ENCODE data around the gene KCNIP4. TPM values are rescaled to one million over a fixed set of nuclear protein-coding genes. Genes with fewer than 3 reads are reported as not detected.
"Not testable (repeated sequence)": the region's sequence is repeated elsewhere in the genome, so short reads cannot be mapped to it uniquely, and the experiment has no call there.

KCNIP4 gene
- total RNA-seq, 3 donors from 2014 or later (not counting 1 experiment from before 2014, with no cell fraction given): not detected

DNA sequence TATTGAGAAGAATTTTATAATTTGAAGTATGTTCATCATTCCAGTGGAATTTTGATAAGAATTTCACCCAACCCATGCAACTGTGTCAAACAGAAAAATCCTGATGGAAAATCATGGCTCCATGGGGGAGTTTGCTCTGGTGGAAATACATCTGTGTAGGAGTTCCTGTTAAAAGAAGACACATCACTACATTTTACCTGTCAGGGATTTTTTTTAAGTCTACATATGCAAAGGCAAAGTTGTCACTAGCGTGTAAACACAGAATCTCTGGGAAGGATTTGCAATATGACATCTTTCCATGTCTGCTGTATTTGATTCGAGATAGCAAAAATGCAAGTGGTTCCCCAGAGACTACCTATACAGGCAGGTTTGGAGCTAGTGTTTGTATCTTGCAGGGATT is 581.0 kb downstream of the KCNIP4 start:
- H3K4me1 Mint-ChIP-seq: no peaks in the 10 kb centered on the region
- no peaks in the 10 kb centered on the region for H3K9me3 ChIP-seq (ENCODE audit: control insufficient read depth, insufficient read depth, low read length)
- 67% methylated on average over 2 of the region's 2 CpGs for WGBS (ENCODE audit: insufficient coverage)

DNA sequence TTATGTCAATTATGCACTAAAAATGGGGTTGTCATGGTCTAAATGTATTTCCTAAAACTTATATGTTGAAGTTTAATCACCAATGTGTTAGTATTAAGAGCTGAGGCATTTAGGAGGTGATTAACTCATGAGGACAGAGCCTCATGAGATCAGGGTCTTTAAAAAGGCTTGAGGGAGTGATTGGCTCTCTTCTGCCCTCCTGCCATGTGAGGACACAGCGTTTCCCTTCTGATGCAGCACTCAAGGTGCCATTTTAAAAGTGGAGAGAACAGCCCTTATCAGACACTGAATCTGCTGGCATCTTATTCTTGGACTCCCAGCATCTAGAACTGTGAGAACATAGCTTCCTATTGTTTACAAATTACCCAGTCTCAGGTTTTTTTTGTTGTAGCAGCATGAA is 581.7 kb downstream of the KCNIP4 start:
- H3K4me3 Mint-ChIP-seq: no peak overlapping the region
- ATAC-seq (no peak), DNase-seq (no peak)
- Histone ChIP-seq H3K9me3 (ENCODE audit: control insufficient read depth, insufficient read depth, low read length) (no peaks in the 10 kb centered on the region), H3K27ac (ENCODE audit: low read length) (no peak overlapping the region), H3K36me3 (ENCODE audit: control insufficient read depth, insufficient read depth, low read length) (no peaks in the 10 kb centered on the region), H3K4me3 (ENCODE audit: low read length) (no peak overlapping the region), H3K4me1 (ENCODE audit: control insufficient read depth, insufficient read depth, low read length) (no peaks in the 10 kb centered on the region), H3K27me3 (ENCODE audit: control insufficient read depth, insufficient read depth, low read length) (no peaks in the 10 kb centered on the region)
- intact Hi-C loops (cut with micrococcal nuclease): no loop called here
- TF ChIP-seq, protein P1, sequence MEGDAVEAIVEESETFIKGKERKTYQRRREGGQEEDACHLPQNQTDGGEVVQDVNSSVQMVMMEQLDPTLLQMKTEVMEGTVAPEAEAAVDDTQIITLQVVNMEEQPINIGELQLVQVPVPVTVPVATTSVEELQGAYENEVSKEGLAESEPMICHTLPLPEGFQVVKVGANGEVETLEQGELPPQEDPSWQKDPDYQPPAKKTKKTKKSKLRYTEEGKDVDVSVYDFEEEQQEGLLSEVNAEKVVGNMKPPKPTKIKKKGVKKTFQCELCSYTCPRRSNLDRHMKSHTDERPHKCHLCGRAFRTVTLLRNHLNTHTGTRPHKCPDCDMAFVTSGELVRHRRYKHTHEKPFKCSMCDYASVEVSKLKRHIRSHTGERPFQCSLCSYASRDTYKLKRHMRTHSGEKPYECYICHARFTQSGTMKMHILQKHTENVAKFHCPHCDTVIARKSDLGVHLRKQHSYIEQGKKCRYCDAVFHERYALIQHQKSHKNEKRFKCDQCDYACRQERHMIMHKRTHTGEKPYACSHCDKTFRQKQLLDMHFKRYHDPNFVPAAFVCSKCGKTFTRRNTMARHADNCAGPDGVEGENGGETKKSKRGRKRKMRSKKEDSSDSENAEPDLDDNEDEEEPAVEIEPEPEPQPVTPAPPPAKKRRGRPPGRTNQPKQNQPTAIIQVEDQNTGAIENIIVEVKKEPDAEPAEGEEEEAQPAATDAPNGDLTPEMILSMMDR (IDR thresholded peaks at IDR 0.05): no peak
- H3K36me3 Mint-ChIP-seq: no peaks in the 10 kb centered on the region
- no peaks in the 10 kb centered on the region for H3K4me1 Mint-ChIP-seq
- H3K27ac Mint-ChIP-seq: no peak overlapping the region
- peaks cover 0 to 10% of the 10 kb centered on the region in 2 donors for H3K9me3 Mint-ChIP-seq
- 82% methylated on average over 1 of the region's 1 CpG for whole genome bisulfite sequencing (ENCODE audit: insufficient coverage)
- no peaks in the 10 kb centered on the region for H3K27me3 Mint-ChIP-seq (ENCODE audit: low read depth in 2 of 2)

More for the DNA sequence above, 581.0 kb downstream of the KCNIP4 start:
- no peak overlapping the region for H3K4me3 Mint-ChIP-seq
- Histone ChIP-seq H3K27me3 (ENCODE audit: control insufficient read depth, insufficient read depth, low read length) (no peaks in the 10 kb centered on the region), H3K4me3 (ENCODE audit: low read length) (no peak overlapping the region), H3K36me3 (ENCODE audit: control insufficient read depth, insufficient read depth, low read length) (no peaks in the 10 kb centered on the region), H3K4me1 (ENCODE audit: control insufficient read depth, insufficient read depth, low read length) (no peaks in the 10 kb centered on the region), H3K27ac (ENCODE audit: low read length) (no peak overlapping the region)
- peaks cover 0 to 10% of the 10 kb centered on the region in 2 donors for H3K9me3 Mint-ChIP-seq
- TF ChIP-seq, protein P1 (IDR thresholded peaks at IDR 0.05): no peak
- H3K27ac Mint-ChIP-seq: no peak overlapping the region
- no peaks in the 10 kb centered on the region for H3K27me3 Mint-ChIP-seq (ENCODE audit: low read depth in 2 of 2)
- H3K36me3 Mint-ChIP-seq: no peaks in the 10 kb centered on the region
- ATAC-seq (no peak), DNase-seq (no peak)
- intact Hi-C loops (cut with micrococcal nuclease): no loop called here

DNA sequence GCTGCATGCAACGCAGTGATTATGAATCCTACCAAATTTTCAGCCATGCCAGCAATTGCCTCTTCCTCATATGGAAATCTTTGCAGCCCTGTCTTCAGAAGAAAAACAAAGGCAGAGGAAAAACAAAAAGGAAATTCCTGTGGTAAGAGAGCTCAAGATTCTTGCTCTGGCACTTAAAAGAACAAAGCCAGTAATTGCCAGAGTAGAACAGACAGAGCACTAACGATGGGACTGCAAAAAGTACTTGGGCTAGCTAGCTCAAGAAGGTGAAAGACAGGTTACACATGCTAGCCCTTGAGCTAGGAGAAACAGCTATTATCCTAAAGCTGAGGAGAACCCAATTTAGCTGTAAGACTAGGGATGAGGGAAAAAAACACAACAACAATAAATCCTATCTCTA is 582.3 kb downstream of the KCNIP4 start:
- TF ChIP-seq, protein P1 (IDR thresholded peaks at IDR 0.05): no peak
- DNase-seq (no peak), ATAC-seq (no peak)
- Histone ChIP-seq H3K9me3 (ENCODE audit: control insufficient read depth, insufficient read depth, low read length) (no peaks in the 10 kb centered on the region), H3K27ac (ENCODE audit: low read length) (no peak overlapping the region), H3K4me1 (ENCODE audit: control insufficient read depth, insufficient read depth, low read length) (no peaks in the 10 kb centered on the region), H3K27me3 (ENCODE audit: control insufficient read depth, insufficient read depth, low read length) (no peaks in the 10 kb centered on the region), H3K4me3 (ENCODE audit: low read length) (no peak overlapping the region), H3K36me3 (ENCODE audit: control insufficient read depth, insufficient read depth, low read length) (no peaks in the 10 kb centered on the region)
- Mint-ChIP-seq H3K4me1 (no peaks in the 10 kb centered on the region), H3K9me3 (peaks cover 0 to 10% of the 10 kb centered on the region in 2 donors), H3K36me3 (no peaks in the 10 kb centered on the region), H3K27me3 (ENCODE audit: low read depth in 2 of 2) (no peaks in the 10 kb centered on the region), H3K27ac (no peak overlapping the region), H3K4me3 (no peak overlapping the region)
- intact Hi-C loops (cut with micrococcal nuclease): no loop called here
- 21% methylated on average over 2 of the region's 2 CpGs for WGBS (ENCODE audit: insufficient coverage)

GRCh38 chr4:21363701-21364100 is 584.9 kb downstream of the KCNIP4 start:
- DNase-seq (no peak), ATAC-seq (no peak)
- Mint-ChIP-seq H3K27ac (no peak overlapping the region), H3K9me3 (peaks cover 0 to 6% of the 10 kb centered on the region in 2 donors), H3K27me3 (ENCODE audit: low read depth in 2 of 2) (no peaks in the 10 kb centered on the region), H3K4me3 (no peak overlapping the region), H3K36me3 (no peaks in the 10 kb centered on the region), H3K4me1 (no peaks in the 10 kb centered on the region)
- WGBS (ENCODE audit: insufficient coverage): 86% methylated on average over 1 of the region's 1 CpG
- Histone ChIP-seq H3K36me3 (ENCODE audit: control insufficient read depth, insufficient read depth, low read length) (no peaks in the 10 kb centered on the region), H3K27me3 (ENCODE audit: control insufficient read depth, insufficient read depth, low read length) (no peaks in the 10 kb centered on the region), H3K4me1 (ENCODE audit: control insufficient read depth, insufficient read depth, low read length) (no peaks in the 10 kb centered on the region), H3K27ac (ENCODE audit: low read length) (no peak overlapping the region), H3K4me3 (ENCODE audit: low read length) (no peak overlapping the region), H3K9me3 (ENCODE audit: control insufficient read depth, insufficient read depth, low read length) (no peaks in the 10 kb centered on the region)
- intact Hi-C loops (cut with micrococcal nuclease): no loop called here
- TF ChIP-seq, protein P1 (IDR thresholded peaks at IDR 0.05): no peak

DNA sequence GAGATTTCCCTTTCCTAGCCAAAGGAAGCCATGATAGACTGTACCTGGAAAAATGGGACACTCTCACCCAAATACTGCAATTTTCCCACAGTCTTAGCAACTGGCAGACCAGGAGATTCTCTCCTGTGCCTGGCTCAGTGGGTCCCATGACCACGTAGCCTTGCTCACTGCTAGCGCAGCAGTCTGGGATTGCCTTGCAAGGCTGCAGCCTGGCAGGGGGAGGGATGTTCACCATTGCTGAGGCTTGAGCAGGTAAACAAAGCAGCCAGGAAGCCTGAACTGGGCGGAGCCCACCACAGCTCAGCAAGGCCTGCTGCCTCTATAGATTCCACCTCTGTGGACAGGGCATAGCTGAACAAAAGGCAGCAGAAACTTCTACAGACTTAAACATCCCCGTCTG is 596.2 kb downstream of the KCNIP4 start:
- H3K4me1 Mint-ChIP-seq; H3K27me3 ChIP-seq (ENCODE audit: control insufficient read depth, insufficient read depth, low read length); H3K4me1 ChIP-seq (ENCODE audit: control insufficient read depth, insufficient read depth, low read length); H3K27ac ChIP-seq (ENCODE audit: low read length); H3K36me3 ChIP-seq (ENCODE audit: control insufficient read depth, insufficient read depth, low read length); H3K36me3 Mint-ChIP-seq; H3K27me3 Mint-ChIP-seq (ENCODE audit: low read depth in 2 of 2); ATAC-seq; H3K27ac Mint-ChIP-seq; intact Hi-C loops (cut with micrococcal nuclease); H3K9me3 ChIP-seq (ENCODE audit: control insufficient read depth, insufficient read depth, low read length); DNase-seq; H3K4me3 ChIP-seq (ENCODE audit: low read length); H3K4me3 Mint-ChIP-seq: not testable (repeated sequence)
- peaks cover 10 to 15% of the 10 kb centered on the region in 2 donors for H3K9me3 Mint-ChIP-seq
- WGBS (ENCODE audit: insufficient coverage): 92% methylated on average over 4 of the region's 4 CpGs
